IMR-90 (cell line): ENCODE results near the gene IL17B. TPM values are rescaled to one million over a fixed set of nuclear protein-coding genes. Genes with fewer than 3 reads are reported as not detected.
A peak's percentile ranks its signal among the peaks of the same experiment; 100 is the strongest.

ENCODE experiments used
- ATAC-seq: fragments of 200-7000 bp; cut with Tn5 transposase; 2 replicates; pipeline ENCODE4 v1.9.1; 2020; ENCODE audit warnings: low read depth, mild to moderate bottlenecking, moderate library complexity
- BruUV-seq: library from RNA; stranded (reverse); fragments of 400-500 nt; replicated peaks from 2 replicates; lab custom pipeline; 2021; lab: Mats Ljungman, UMichigan
- CTCF ChIA-PET: fragments of 300-600 bp; formaldehyde crosslinking; extraction: SDS; loops from one replicate; lab custom pipeline; 2021; ENCODE audit warnings: antibody characterized with exemption; lab: Yijun Ruan, JAX
- POLR2A ChIA-PET: fragments of 300-600 bp; sonication (Branson Sonifier 250); formaldehyde crosslinking; loops from one replicate; lab custom pipeline; 2022; ENCODE audit warnings: antibody characterized with exemption; ENCODE audit not compliant: unreplicated experiment; lab: Charles Lee
- DNase-seq: peaks from one replicate; pipeline ENCODE4 v3.0.0; 2013
- H2AFZ ChIP-seq: replicated peaks from 2 replicates; pipeline ENCODE3; 2013; ENCODE audit warnings: low read length, mild to moderate bottlenecking; ENCODE audit not compliant: poor library complexity
- H2AK5ac ChIP-seq: 2 replicates; pipeline ENCODE4 v1.6.1; 2013; ENCODE audit warnings: low read depth, low read length, inconsistent platforms
- H2AK9ac ChIP-seq: replicated peaks from 2 replicates; pipeline ENCODE3; 2013; ENCODE audit warnings: mild to moderate bottlenecking, low read depth, low read length, moderate library complexity; ENCODE audit not compliant: poor library complexity
- H2BK120ac ChIP-seq: 2 replicates; pipeline ENCODE4 v1.6.1; 2013; ENCODE audit warnings: low read depth, low read length, inconsistent platforms
- H2BK15ac ChIP-seq: 3 replicates; pipeline ENCODE4 v1.6.1; 2013; ENCODE audit warnings: low read depth, low read length, inconsistent platforms
- H2BK20ac ChIP-seq: 2 replicates; pipeline ENCODE4 v1.6.1; 2013; ENCODE audit warnings: low read depth, mild to moderate bottlenecking, inconsistent platforms, low read length, moderate library complexity
- H2BK5ac ChIP-seq: 2 replicates; pipeline ENCODE4 v1.6.1; 2013; ENCODE audit warnings: mild to moderate bottlenecking, low read depth, low read length, inconsistent platforms; ENCODE audit not compliant: poor library complexity, severe bottlenecking
- H3K14ac ChIP-seq: replicated peaks from 2 replicates; pipeline ENCODE4 v1.6.1; 2013; ENCODE audit warnings: low read depth, low read length, inconsistent platforms
- H3K18ac ChIP-seq: 2 replicates; pipeline ENCODE4 v1.6.1; 2013; ENCODE audit warnings: low read depth, low read length, control low read depth
- H3K23ac ChIP-seq: 2 replicates; pipeline ENCODE4 v1.6.1; 2013; ENCODE audit warnings: low read depth, low read length, inconsistent platforms
- H3K27ac ChIP-seq: 2 replicates; pipeline ENCODE4 v1.5.1; 2013; ENCODE audit warnings: mild to moderate bottlenecking, control low read depth, low read length; ENCODE audit not compliant: insufficient read depth
- H3K27me3 ChIP-seq: 2 replicates; pipeline ENCODE4 v1.6.1; 2013; ENCODE audit warnings: low read length; ENCODE audit not compliant: control insufficient read depth, insufficient read depth
- H3K36me3 ChIP-seq: 2 replicates; pipeline ENCODE4 v1.6.1; 2013; ENCODE audit warnings: low read length, mixed read lengths; ENCODE audit not compliant: control insufficient read depth, insufficient read depth
- H3K4ac ChIP-seq: 2 replicates; pipeline ENCODE4 v1.6.1; 2013; ENCODE audit warnings: low read depth, low read length, inconsistent platforms
- H3K4me1 ChIP-seq: 2 replicates; pipeline ENCODE4 v1.6.1; 2013; ENCODE audit warnings: low read length, mixed read lengths; ENCODE audit not compliant: control insufficient read depth, insufficient read depth
- H3K4me2 ChIP-seq: 2 replicates; pipeline ENCODE4 v1.6.1; 2013; ENCODE audit warnings: low read depth, mild to moderate bottlenecking, control low read depth, low read length, moderate library complexity
- H3K4me3 ChIP-seq: 2 replicates; pipeline ENCODE4 v1.5.1; 2013; ENCODE audit warnings: low read depth, mild to moderate bottlenecking, control low read depth, low read length, moderate library complexity; ENCODE audit not compliant: insufficient read depth
- H3K56ac ChIP-seq: 2 replicates; pipeline ENCODE4 v1.6.1; 2013; ENCODE audit warnings: low read length, inconsistent platforms; ENCODE audit not compliant: insufficient read depth; ENCODE audit errors: extremely low read depth
- H3K79me1 ChIP-seq, 2 experiments: 2 replicates each; pipeline ENCODE4 v1.6.1; 2013; ENCODE audit warnings: low read length in 2 of 2, inconsistent platforms in 1 of 2, low read depth in 1 of 2
- H3K9ac ChIP-seq: 2 replicates; pipeline ENCODE4 v1.6.1; 2013; ENCODE audit warnings: low read depth, low read length, control low read depth
- H3K9me1 ChIP-seq: 2 replicates; pipeline ENCODE4 v1.6.1; 2013; ENCODE audit warnings: low read length, inconsistent platforms; ENCODE audit not compliant: insufficient read depth
- H3K9me3 ChIP-seq: 2 replicates; pipeline ENCODE4 v1.6.1; 2013; ENCODE audit warnings: low read length; ENCODE audit not compliant: control insufficient read depth, insufficient read depth
- H4K20me1 ChIP-seq: 2 replicates; pipeline ENCODE4 v1.6.1; 2013; ENCODE audit warnings: low read length, inconsistent platforms; ENCODE audit not compliant: insufficient read depth
- H4K5ac ChIP-seq: 2 replicates; pipeline ENCODE4 v1.6.1; 2013; ENCODE audit warnings: mild to moderate bottlenecking, low read depth, low read length, control low read depth
- H4K8ac ChIP-seq, 2 experiments: 2 replicates each; pipeline ENCODE4 v1.6.1; 2013; ENCODE audit warnings: low read depth in 2 of 2, low read length in 2 of 2, control low read depth in 1 of 2, inconsistent platforms in 1 of 2
- H4K91ac ChIP-seq: 2 replicates; pipeline ENCODE4 v1.6.1; 2013; ENCODE audit warnings: low read depth, low read length, inconsistent platforms; ENCODE audit not compliant: insufficient read depth
- BHLHE40 ChIP-seq: fragments of 150-350 bp; IDR thresholded peaks from 2 replicates; pipeline ENCODE4 v1.6.1; 2016; ENCODE audit warnings: mild to moderate bottlenecking, low read depth, low read length
- CEBPB ChIP-seq: IDR thresholded peaks from 2 replicates; pipeline ENCODE4 v1.6.1; 2012; ENCODE audit warnings: low read depth, low read length, improper control_type of control experiment
- CTCF ChIP-seq: conservative IDR thresholded peaks from 2 replicates; pipeline ENCODE4 v1.5.1; 2012; ENCODE audit warnings: mild to moderate bottlenecking, low read depth, low read length, improper control_type of control experiment
- ELK1 ChIP-seq: fragments of 150-350 bp; IDR thresholded peaks from 2 replicates; pipeline ENCODE4 v1.6.1; 2016; ENCODE audit warnings: low read depth, mild to moderate bottlenecking, low read length, moderate library complexity, borderline replicate concordance
- FOS ChIP-seq: fragments of 150-350 bp; IDR thresholded peaks from 2 replicates; pipeline ENCODE4 v1.6.1; 2016; ENCODE audit warnings: low read depth, low read length
- MAZ ChIP-seq: IDR thresholded peaks from 2 replicates; pipeline ENCODE4 v1.6.1; 2012; ENCODE audit warnings: low read depth, mild to moderate bottlenecking, low read length, improper control_type of control experiment, moderate library complexity, borderline replicate concordance
- MXI1 ChIP-seq: IDR thresholded peaks from 2 replicates; pipeline ENCODE4 v1.6.1; 2012; ENCODE audit warnings: low read depth, mild to moderate bottlenecking, low read length, moderate library complexity, borderline replicate concordance
- RCOR1 ChIP-seq: IDR thresholded peaks from 2 replicates; pipeline ENCODE4 v1.6.1; 2012; ENCODE audit warnings: mild to moderate bottlenecking, low read length, improper control_type of control experiment; ENCODE audit not compliant: insufficient replicate concordance
- RFX5 ChIP-seq: IDR thresholded peaks from 2 replicates; pipeline ENCODE4 v1.8.0; 2012; ENCODE audit warnings: low read depth, mild to moderate bottlenecking, low read length, moderate library complexity
- SMC3 ChIP-seq: fragments of 150-350 bp; IDR thresholded peaks from 2 replicates; pipeline ENCODE4 v1.6.1; 2016; ENCODE audit warnings: low read depth, mild to moderate bottlenecking, antibody characterized with exemption, low read length, moderate library complexity
- USF2 ChIP-seq: fragments of 150-350 bp; IDR thresholded peaks from 2 replicates; pipeline ENCODE4 v1.6.1; 2017; ENCODE audit warnings: mild to moderate bottlenecking, antibody characterized with exemption, low read length, low read depth
- dilution Hi-C: fragments of 300-500 bp; cut with HindIII; formaldehyde crosslinking; loops from one replicate; pipeline ENCODE4 v1.14.3; 2018; ENCODE audit warnings: low sequenced_read_pairs; ENCODE audit not compliant: unreplicated experiment
- in situ Hi-C: fragments of 300-500 bp; cut with MboI; formaldehyde crosslinking; loops from 3 replicates; pipeline ENCODE4 v1.14.3; 2019; ENCODE audit warnings: low sequenced_read_pairs, inconsistent platforms, mixed read lengths
- intact Hi-C: fragments of 100-400 bp; cut with micrococcal nuclease; formaldehyde crosslinking; loops from 2 replicates; pipeline ENCODE4 v1.10.0; 2022
- polyA plus RNA-seq, 3 experiments: library from polyadenylated mRNA; depleted of rRNA; stranded (reverse); fragments of >200 nt; gene quantifications; 2 replicates each; pipeline ENCODE4 v1.2.3, GENCODE V29; 2012; ENCODE audit warnings: low replicate concordance in 1 of 3
- total RNA-seq: library from RNA; depleted of rRNA; stranded (reverse); fragments of >200 nt; gene quantifications from 2 replicates; pipeline ENCODE4 v1.2.3, GENCODE V29; 2012

IL17B gene
- total and polyA plus RNA-seq, 2 of the 4 experiments (the other 2 are of a cell fraction), result 0.31 TPM; not detected in 1

GRCh38 chr5:149325166-149325735 lies 53.8 kb downstream of the IL17B start:
- peak overlapping the region; percentile 36; the same call in 1 of the 2 replicates for H4K91ac ChIP-seq
- no TSS peak for BruUV-seq
- in situ Hi-C loops, result no loop called here
- ATAC-seq (peak; percentile 28; the same call in 1 of the 2 replicates), DNase-seq (peak; percentile 38)
- peak overlapping the region; percentile 44; the same call in 1 of the 2 replicates for H3K27ac ChIP-seq
- intact Hi-C loops, result no loop called here
- no peak overlapping the region; the same call in 2 of the 3 replicates for H2BK15ac ChIP-seq
- H2AFZ ChIP-seq, result no peak overlapping the region
- H3K4ac ChIP-seq, result peak overlapping the region; percentile 61; the same call in 1 of the 2 replicates
- H3K4me2 ChIP-seq, result no peak overlapping the region
- H3K4me3 ChIP-seq, result no peak overlapping the region
- H3K18ac ChIP-seq, result peak overlapping the region; percentile 25
- dilution Hi-C loops, result no loop called here
- H3K4me1 ChIP-seq, result peaks cover 11% of the 10 kb centered on the region
- POLR2A ChIA-PET, result no interaction called here
- H4K8ac ChIP-seq, result peak overlapping the region; percentile 10 to 63; a peak in 3 of 4 replicates
- 0 out of 2 replicates have a peak overlapping the region, but pooled peaks have one; percentile 5 for H3K14ac ChIP-seq
- no peaks in the 10 kb centered on the region for H3K36me3 ChIP-seq
- H4K5ac ChIP-seq, result peak overlapping the region; percentile 28
- no peak overlapping the region for H3K56ac ChIP-seq
- H2AK5ac ChIP-seq, result no peak overlapping the region
- no peaks in the 10 kb centered on the region for H3K27me3 ChIP-seq
- CTCF ChIA-PET, result interaction anchor here (1.3 kb wide), 1 partner anchor 42 kb away, joined by 3 read pairs; no protein-coding TSS in a partner anchor
- H4K20me1 ChIP-seq, result no peaks in the 10 kb centered on the region
- H3K9ac ChIP-seq, result no peak overlapping the region
- peak overlapping the region; percentile 67 for H2BK5ac ChIP-seq
- peak overlapping the region; percentile 11; the same call in 1 of the 2 replicates for H2BK20ac ChIP-seq
- H3K9me1 ChIP-seq, result peaks cover 7% of the 10 kb centered on the region
- TF ChIP-seq RFX5 (no peak), ELK1 (no peak), MAZ (no peak), CEBPB (no peak), FOS (no peak), SMC3 (no peak), USF2 (no peak), RCOR1 (no peak), CTCF (no peak), BHLHE40 (no peak), MXI1 (no peak)
- H3K9me3 ChIP-seq, result no peaks in the 10 kb centered on the region
- H3K23ac ChIP-seq, result 0 out of 2 replicates have a peak overlapping the region, but pooled peaks have one; percentile 8
- peak overlapping the region; percentile 12 for H2AK9ac ChIP-seq
- peak overlapping the region; percentile 47; the same call in 1 of the 2 replicates for H2BK120ac ChIP-seq
- no peaks in the 10 kb centered on the region for H3K79me1 ChIP-seq
